Measurements from ENCODE around the gene CD48.

GRCh38 chr1:160722726-160723125 is 11.1 kb upstream of the CD48 start:
- TF ChIP-seq CTCF (IDR thresholded peaks at IDR 0.05) (no peak), EP300 (IDR thresholded peaks at IDR 0.05) (no peak)
